GM19452 (cell line): ENCODE data around the gene AWAT1.
"Not testable (repeated sequence)": the region's sequence is repeated elsewhere in the genome, so short reads cannot be mapped to it uniquely, and the experiment has no call there.

Experiments used
- ATAC-seq: cut with Tn5 transposase; IDR thresholded peaks from one replicate; pipeline ENCODE4 v1.9.1; 2021; ENCODE audit not compliant: unreplicated experiment

The AWAT1 gene

DNA sequence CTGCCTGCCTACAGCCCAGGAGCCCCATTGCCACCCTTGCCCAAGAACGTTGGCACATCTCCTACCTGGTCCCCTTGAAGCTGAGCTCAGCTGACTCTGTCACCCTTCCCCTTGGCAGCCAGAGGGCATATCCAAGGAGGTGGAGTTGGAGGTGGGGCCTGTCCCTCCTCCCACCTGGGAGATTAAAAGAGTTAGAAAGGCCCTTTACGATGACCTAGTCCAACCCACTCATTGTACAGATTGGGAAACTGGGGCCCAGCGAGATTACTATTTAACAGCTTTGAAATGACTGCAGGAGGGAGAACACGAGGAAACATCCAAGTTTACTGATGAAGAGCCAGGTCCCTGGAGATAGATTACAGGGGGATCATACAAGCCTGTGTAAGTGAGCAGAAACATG is 25.6 kb downstream of the AWAT1 start, which contains the start of gene P2RY4:
TSS of gene P2RY4 (minus strand) at position 101 of the 400 bp plus-strand sequence. CDS start 580 bp downstream, outside the sequence.
- ATAC-seq: no peak

DNA sequence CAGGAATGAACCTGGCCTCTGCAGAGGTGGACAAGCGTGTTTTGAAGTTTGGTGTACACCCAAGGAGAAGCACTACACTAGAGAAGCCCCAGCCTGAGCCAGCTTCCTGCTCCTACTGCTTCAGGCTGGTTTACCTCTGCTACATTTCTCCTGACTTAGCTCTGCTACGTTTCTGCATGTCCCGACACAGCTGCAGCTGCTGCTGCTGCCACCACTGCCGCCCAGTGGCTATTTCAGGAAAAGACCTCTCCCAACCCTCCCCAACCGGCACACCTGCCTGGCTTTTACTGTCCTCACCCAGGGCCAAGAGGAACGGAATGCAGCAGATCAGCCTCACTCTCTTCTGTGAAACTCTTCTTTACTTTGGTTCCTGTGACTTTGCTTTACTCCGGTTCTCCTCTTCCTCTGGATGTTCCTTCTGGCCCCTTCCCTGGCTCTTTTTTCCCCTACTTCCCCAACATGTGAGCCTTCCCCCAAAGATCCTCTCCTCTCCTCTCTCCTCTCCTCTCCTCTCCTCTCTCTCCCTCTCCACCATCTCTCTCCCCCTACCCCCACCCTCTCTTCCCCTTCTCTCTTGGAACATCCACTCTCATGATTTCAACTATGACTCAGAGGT is 28.6 kb downstream of the AWAT1 start:
- no peak for ATAC-seq

DNA sequence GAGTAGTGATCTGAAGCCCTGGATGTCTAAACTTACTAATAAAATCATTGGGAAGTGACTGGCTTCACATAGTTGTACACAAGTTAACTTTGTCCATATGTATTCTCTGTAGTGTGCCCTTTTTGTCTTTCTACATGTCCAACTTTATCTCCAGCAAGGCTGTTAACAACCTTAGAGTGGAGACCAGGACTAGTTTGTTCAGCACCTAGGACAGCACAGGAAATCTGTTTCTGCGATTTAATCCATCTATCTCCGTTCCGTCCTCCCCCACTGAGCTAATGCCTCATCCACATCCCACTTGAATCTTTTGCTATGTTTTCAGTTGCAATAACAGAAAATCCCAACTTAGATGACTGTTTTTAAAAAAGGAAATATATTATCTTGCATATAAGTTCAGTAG is 30.3 kb downstream of the AWAT1 start:
- no peak for ATAC-seq

GRCh38 chrX:70268034-70268433 is 33.6 kb downstream of the AWAT1 start, which contains the start of gene ARR3:
Gene ARR3, plus strand, starts transcription at chrX:70268334. Its CDS starts 1,052 bp downstream, at chrX:70269386.
- ATAC-seq: no peak

DNA sequence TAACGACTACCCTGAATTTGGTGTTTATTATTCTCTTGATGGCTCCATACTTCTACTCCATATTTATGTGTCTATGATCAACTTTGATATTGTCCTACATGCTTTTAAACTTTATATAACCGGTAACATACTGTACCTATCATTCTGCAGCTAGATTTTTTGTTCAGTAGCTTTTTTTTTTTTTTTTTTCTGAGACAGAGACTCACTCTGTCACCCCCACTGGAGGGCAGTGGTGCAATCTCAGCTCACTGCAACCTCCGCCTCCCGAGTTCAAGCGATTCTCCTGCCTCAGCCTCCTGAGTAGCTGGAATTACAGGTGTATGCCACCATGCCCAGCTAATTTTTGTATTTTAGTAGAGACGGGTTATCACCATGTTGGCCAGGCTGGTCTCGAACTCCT is 39.6 kb downstream of the AWAT1 start:
- ATAC-seq: not testable (repeated sequence)

DNA sequence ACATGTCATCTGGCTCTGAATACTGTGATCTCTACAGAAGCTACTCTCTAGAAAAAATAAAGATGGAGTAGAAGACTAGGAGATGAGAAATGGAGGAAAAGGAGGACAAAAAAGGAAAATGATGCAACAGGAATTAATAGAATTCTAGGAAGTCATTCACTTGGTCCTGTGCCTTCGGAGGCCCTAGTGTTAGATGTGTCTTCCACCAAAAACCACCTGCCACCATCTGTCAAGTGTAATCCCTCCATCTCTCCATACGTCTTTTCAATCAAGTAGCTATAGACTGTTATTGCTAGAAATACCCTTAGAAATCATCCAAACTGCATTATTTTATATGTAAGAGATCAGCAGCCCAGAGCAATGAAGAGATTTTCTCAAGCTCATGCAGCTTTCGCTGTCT is 44.6 kb downstream of the AWAT1 start:
- ATAC-seq: no peak

DNA sequence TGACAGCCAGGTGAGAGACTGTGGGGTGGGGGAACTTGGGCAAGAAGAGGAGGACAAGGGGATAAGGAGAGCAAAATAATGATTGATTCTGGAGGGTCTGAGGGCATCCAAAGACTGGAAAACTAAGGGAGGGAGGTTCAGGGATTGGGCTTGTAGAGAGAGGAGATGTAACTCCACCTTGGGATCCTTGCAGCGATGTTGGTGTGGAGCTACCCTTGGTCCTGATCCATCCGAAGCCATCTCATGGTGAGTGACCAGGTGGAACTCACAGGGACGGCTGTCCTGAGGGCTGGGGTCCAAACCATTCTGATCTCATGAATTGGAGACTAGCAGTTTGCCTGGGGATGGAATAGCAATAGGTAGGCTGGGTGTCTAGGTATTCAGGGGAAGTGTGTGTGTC is 46.1 kb downstream of the AWAT1 start:
- no peak for ATAC-seq

DNA sequence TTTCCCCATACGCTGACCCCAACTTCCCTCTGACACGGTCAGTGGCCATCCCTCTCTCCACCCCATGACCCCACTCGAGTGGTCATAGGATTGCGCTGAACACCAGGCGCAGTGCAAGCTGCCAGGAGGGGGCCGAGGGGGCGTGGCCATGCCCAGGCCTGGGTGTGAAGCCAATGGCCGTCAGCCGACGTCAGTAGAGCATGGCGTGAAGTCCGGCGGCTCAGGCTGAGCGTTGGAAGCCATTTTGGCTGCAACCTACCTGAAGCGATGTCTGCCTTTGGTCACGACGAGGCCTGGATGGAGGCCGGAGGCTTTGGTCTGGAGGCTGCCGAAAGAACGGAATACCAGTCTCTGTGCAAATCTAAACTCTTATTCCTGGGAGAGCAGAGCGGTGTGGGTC is 47.5 kb downstream of the AWAT1 start, which contains the start of gene RAB41:
TSS of gene RAB41 (plus strand) at position 222 of the 400 bp plus-strand sequence. CDS start at position 268, 46 bp downstream.
- ATAC-seq: no peak

DNA sequence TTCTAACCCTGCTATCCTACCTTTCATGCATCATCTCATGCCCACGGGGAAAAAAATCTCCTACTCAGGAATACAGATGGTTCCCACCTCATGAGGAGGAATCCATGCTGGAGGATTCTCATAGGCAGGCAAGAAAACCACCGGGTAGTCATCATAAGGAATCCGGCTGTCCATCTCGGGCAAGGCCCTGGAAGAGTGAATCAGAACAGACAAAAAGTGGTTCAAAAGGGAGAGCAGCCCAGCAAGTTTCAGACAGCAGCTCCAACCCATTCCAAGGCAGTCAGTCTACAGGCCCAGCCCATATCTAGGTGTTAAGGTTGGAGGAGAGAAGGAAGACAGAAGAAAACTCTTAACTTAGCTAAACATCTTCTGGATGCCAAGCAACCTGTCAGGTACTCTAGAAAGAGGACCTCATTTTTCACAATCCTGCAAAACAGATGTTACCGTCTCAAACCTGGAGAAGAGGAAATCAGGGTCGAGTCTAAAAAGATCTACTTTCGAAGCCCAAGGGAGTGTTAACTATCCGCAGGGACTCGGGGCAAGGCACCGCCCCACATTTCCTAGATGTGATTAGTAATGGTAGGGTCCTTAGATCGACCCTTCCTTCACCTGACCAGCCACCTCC is 54.8 kb downstream of the AWAT1 start:
- no peak for ATAC-seq
